Spleen (tissue), 11 donors: ENCODE data around the gene ZNF547. TPM values are rescaled to one million over a fixed set of nuclear protein-coding genes. Genes with fewer than 3 reads are reported as not detected.

Experiments used
- DNase-seq: peaks from one replicate; pipeline ENCODE4 v3.0.0-alpha.2; 2020
- H3K27ac ChIP-seq, 8 donors: fragments of 200-600 bp; sonication (generic) in 7 of 8; 1 replicate in 4 of 8; 2 replicates in 4 of 8; pipeline versions ENCODE4 v1.5.0 to v1.8.0; 2016 to 2021; ENCODE audit warnings: inconsistent platforms in 4 of 8, mild to moderate bottlenecking in 4 of 8, moderate library complexity in 1 of 8
- H3K27me3 ChIP-seq, 7 donors: fragments of 200-600 bp; sonication (generic) in 6 of 7; replicated peaks in 1 of 7; 1 replicate in 4 of 7; 2 replicates in 3 of 7; pipeline versions ENCODE4 v1.5.0 to v1.8.0; 2016 to 2021; ENCODE audit warnings: inconsistent platforms in 3 of 7, mild to moderate bottlenecking in 1 of 7
- H3K36me3 ChIP-seq, 6 donors: fragments of 200-600 bp; sonication (generic) in 5 of 6; 1 replicate in 4 of 6; 2 replicates in 2 of 6; pipeline versions ENCODE4 v1.5.0 to v1.8.0; 2016 to 2021; ENCODE audit warnings: inconsistent platforms in 2 of 6
- H3K4me1 ChIP-seq, 6 donors: fragments of 200-600 bp; sonication (generic) in 5 of 6; 1 replicate in 3 of 6; 2 replicates in 3 of 6; pipeline versions ENCODE4 v1.5.0 to v1.8.0; 2016 to 2021; ENCODE audit warnings: inconsistent platforms in 3 of 6
- H3K4me3 ChIP-seq, 8 donors: fragments of 200-600 bp; sonication (generic) in 7 of 8; 1 replicate in 4 of 8; 2 replicates in 4 of 8; pipeline versions ENCODE4 v1.5.0 to v1.8.0; 2016 to 2021; ENCODE audit warnings: inconsistent platforms in 4 of 8, mild to moderate bottlenecking in 4 of 8, moderate library complexity in 2 of 8
- H3K9me3 ChIP-seq, 8 donors: fragments of 200-600 bp; sonication (generic) in 7 of 8; 1 replicate in 4 of 8; 2 replicates in 4 of 8; pipeline versions ENCODE4 v1.5.0 to v1.8.0; 2016 to 2021; ENCODE audit warnings: inconsistent platforms in 4 of 8
- CTCF ChIP-seq, 11 experiments: fragments of 200-600 bp in 7 of 11; fragments of 450-650 bp in 4 of 11; sonication (generic) in 4 of 11; IDR thresholded peaks in 8 of 11; conservative IDR thresholded peaks in 3 of 11; 1 replicate in 7 of 11; 2 replicates in 4 of 11; pipeline versions ENCODE4 v1.4.0 to v1.8.0; 2016 to 2021; ENCODE audit warnings: antibody characterized with exemption in 11 of 11, inconsistent platforms in 4 of 11, mild to moderate bottlenecking in 1 of 11
- POLR2A ChIP-seq, 3 donors: fragments of 450-650 bp; IDR thresholded peaks; one replicate each; pipeline ENCODE4 v1.5.1; 2017; ENCODE audit warnings: antibody characterized with exemption in 3 of 3, mild to moderate bottlenecking in 1 of 3
- POLR2AphosphoS5 ChIP-seq, 3 donors: sonication (generic); formaldehyde crosslinking; IDR thresholded peaks; one replicate each; pipeline ENCODE4 v1.5.1; 2017; ENCODE audit warnings: antibody characterized with exemption in 3 of 3
- WGBS, 5 donors: extraction: QIAGEN DNeasy Blood & Tissue Kit in 3 of 5; methylation state at CpG; one replicate each; pipeline versions ENCODE4 v1.1.5 to v1.1.7; 2013 to 2018; 5-methylcytosine and 5-hydroxymethylcytosine counted together
- intact Hi-C: fragments of 100-400 bp; cut with DNase I; formaldehyde crosslinking; loops from one replicate; pipeline ENCODE4 v1.15.0; 2023; ENCODE audit warnings: low total_unique reads
- polyA plus RNA-seq, 3 donors: library from polyadenylated mRNA; stranded (reverse); fragments of 200-250 nt; gene quantifications; one replicate each; pipeline ENCODE4 v1.2.1, GENCODE V29; 2013
- total RNA-seq, 7 donors: library from RNA; depleted of rRNA in 3 of 7; stranded (reverse); fragments of >200 nt in 3 of 7; fragmentation: NEBNext Ultra II Directional in 4 of 7; extraction: Animal tissue kit (Norgen Biotek cat#: 25700) in 4 of 7; gene quantifications; one replicate each; pipeline versions ENCODE4 v1.1.0 to v1.2.1, GENCODE V29; 2016 to 2021
- donor health status: healthy with polysubstance abuse.
- donor health status: DM: no; HTN: no; CAD: no; lungs with moderate emphysema.
- donor health status: DM: no; HTN: no; CAD: no.
- donor health status: Bipolar disorder and iron deficiency.
- donor health status: healthy.
- donor health status: DM: no; HTN: no; CAD: no.
- donor health status: DM: yes; HTN: yes; CAD: no.

The ZNF547 gene
- total and polyA plus RNA-seq, 10 donors: 2.3 to 8.8 (median 4.1) TPM

DNA sequence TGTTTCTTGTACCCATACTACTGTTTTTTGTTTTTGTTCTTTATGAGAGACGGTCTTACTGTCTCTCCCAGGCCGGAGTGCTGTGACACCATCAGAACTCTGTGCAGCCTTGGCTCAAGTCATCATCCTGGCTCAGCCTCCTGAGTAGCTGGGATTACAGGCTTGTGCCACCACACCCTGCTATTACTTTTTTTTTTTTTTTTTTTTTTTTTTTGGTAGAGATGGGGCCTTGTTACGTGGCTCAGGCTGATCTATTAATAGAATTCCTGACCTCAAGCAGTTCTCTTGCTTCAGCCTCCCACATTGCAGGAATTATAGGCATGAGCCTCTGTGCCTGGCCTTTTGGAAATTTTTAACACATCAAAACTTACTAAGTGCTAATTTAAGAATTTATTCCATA is 15.2 kb upstream of the ZNF547 start:
- DNase-seq: no peak
- Histone ChIP-seq H3K4me1 (peaks cover 14 to 26% (median 21%) of the 10 kb centered on the region in 6 donors), H3K27me3 (peaks cover 0 to 15% (median 0%) of the 10 kb centered on the region in 7 donors), H3K27ac (no peak overlapping the region), H3K36me3 (peaks cover 0 to 9% (median 1%) of the 10 kb centered on the region in 6 donors), H3K4me3 (no peak overlapping the region), H3K9me3 (peaks cover 0 to 7% (median 2%) of the 10 kb centered on the region in 8 donors)
- intact Hi-C loops: no loop called here
- TF ChIP-seq CTCF (IDR thresholded peaks at IDR 0.05 in 8 of 11, conservative IDR thresholded peaks at IDR 0.05 in 3 of 11) (no peak), POLR2AphosphoS5 (IDR thresholded peaks at IDR 0.05) (no peak), POLR2A (IDR thresholded peaks at IDR 0.05) (no peak)
- 68 to 78% (median 71%) methylated on average over 3 of the region's 3 CpGs for WGBS, 5 donors

DNA sequence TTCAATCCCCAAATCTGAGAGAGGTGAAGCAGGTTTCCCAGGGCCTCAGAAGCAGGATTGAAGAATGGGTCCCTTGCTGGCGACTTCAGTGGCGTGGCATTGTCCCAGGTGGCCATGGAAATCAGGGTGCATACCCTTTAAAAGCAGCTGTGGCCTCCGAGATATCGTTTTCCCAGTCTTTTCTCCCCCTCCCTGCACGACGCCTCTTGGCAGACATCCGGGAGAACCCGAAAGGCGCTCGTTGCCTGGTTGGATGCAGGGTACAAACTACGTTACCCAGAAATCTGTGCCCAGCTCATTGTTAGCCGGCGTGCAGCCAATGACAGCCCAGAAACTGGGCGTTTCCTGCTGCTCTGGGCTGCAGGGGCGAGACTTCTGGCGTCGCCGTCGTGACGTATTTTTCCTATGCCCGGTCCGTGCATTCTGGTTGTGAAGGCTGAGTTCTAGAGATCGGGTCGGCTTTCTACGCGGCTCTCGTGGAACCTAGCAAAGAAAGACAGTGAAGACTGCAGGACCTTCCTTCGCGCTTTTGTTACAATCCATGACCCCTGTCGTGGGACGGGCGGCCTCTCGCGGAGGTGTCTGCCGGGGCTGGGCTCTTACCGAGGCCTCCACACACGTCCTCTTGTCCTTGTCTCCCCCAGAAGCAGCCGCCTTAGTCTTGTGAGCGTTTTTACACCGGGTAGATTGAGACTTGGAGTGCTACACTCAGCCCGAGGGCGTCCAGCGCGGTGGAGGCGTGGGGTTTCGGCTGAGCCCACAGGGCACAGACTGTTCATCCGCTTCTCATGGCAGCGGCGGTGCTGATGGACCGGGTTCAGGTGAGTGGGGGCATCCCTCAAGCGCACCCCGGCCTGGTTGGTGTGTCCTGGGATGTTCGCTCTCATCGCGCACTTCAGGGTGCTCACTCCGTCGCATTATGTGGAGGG is 12.2 kb upstream of the ZNF547 start, which contains the start of gene ZNF304:
Gene ZNF304 (plus strand): TSS at position 395 of the 929 bp plus-strand sequence. CDS start 394 bp downstream, at position 789.
- TF ChIP-seq POLR2AphosphoS5 (IDR thresholded peaks at IDR 0.05): peak; percentile 78 to 85 (median 84)
- TF ChIP-seq POLR2A (IDR thresholded peaks at IDR 0.05): no peak
- 2 to 4% (median 3%) methylated on average over 42 to 57 of the region's 57 CpGs for WGBS, 5 donors
- DNase-seq: peak; percentile 97
- Histone ChIP-seq H3K27ac (peak within 1 kb of the TSS; percentile 54 to 87 (median 82)), H3K4me3 (peak within 1 kb of the TSS; percentile 78 to 92 (median 88)), H3K27me3 (peaks cover 0 to 11% (median 0%) of the 10 kb centered on the region in 7 donors), H3K9me3 (peaks cover 0 to 37% (median 25%) of the 10 kb centered on the region in 8 donors), H3K36me3 (peaks cover 0 to 39% (median 31%) of the 10 kb centered on the region in 6 donors), H3K4me1 (peaks cover 15 to 39% (median 24%) of the 10 kb centered on the region in 6 donors)
- intact Hi-C loops: no loop called here

- no peak for TF ChIP-seq CTCF (IDR thresholded peaks at IDR 0.05 in 8 of 11, conservative IDR thresholded peaks at IDR 0.05 in 3 of 11)
- TF ChIP-seq POLR2A (IDR thresholded peaks at IDR 0.05): no peak
- no peak for TF ChIP-seq POLR2AphosphoS5 (IDR thresholded peaks at IDR 0.05)
- peak overlapping the region; percentile 78 to 92 (median 88) for H3K4me3 ChIP-seq
- 25 to 35% (median 29%) methylated on average over 7 of the region's 7 CpGs for WGBS, 5 donors
- peaks cover 7 to 46% (median 38%) of the 10 kb centered on the region in 6 donors for H3K36me3 ChIP-seq
- peaks cover 0 to 45% (median 32%) of the 10 kb centered on the region in 8 donors for H3K9me3 ChIP-seq
- peaks cover 0 to 4% (median 0%) of the 10 kb centered on the region in 7 donors for H3K27me3 ChIP-seq
- H3K4me1 ChIP-seq: peaks cover 15 to 39% (median 24%) of the 10 kb centered on the region in 6 donors
- no peak for DNase-seq
- H3K27ac ChIP-seq: peak overlapping the region in 6 of 8 donors; percentile 54 to 87 (median 83)
- intact Hi-C loops: no loop called here
Observed at GRCh38 chr19:57351867-57352266, 11.5 kb upstream of the ZNF547 start.

DNA sequence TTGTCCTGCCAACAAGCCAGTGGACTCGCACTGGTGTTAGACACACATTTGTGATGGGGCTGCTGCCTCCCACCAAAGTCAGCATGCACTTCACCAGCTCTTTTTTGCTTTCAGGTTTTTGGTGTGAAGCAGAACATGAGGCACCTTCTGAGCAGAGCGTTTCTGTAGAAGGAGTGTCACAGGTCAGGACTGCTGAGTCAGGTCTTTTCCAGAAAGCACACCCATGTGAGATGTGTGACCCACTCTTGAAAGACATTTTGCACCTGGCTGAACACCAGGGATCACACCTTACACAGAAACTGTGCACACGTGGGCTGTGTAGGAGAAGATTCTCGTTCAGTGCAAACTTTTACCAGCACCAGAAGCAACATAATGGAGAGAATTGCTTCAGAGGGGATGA is 7.4 kb upstream of the ZNF547 start:
- peaks cover 15 to 48% (median 26%) of the 10 kb centered on the region in 6 donors for H3K4me1 ChIP-seq
- no peak overlapping the region for H3K4me3 ChIP-seq
- DNase-seq: no peak
- peaks cover 0 to 84% (median 67%) of the 10 kb centered on the region in 8 donors for H3K9me3 ChIP-seq
- no peaks in the 10 kb centered on the region for H3K27me3 ChIP-seq
- TF ChIP-seq CTCF (IDR thresholded peaks at IDR 0.05 in 8 of 11, conservative IDR thresholded peaks at IDR 0.05 in 3 of 11): no peak
- no peak for TF ChIP-seq POLR2AphosphoS5 (IDR thresholded peaks at IDR 0.05)
- TF ChIP-seq POLR2A (IDR thresholded peaks at IDR 0.05): no peak
- WGBS, 5 donors: 86 to 100% (median 95%) methylated on average over 4 of the region's 4 CpGs
- peaks cover 8 to 74% (median 53%) of the 10 kb centered on the region in 6 donors for H3K36me3 ChIP-seq
- intact Hi-C loops: no loop called here
- H3K27ac ChIP-seq: no peak overlapping the region
